Progenitor cell of endocrine pancreas (in vitro differentiated cells): ENCODE measurements around the gene APOBEC2. TPM values are rescaled to one million over a fixed set of nuclear protein-coding genes. Genes with fewer than 3 reads are reported as not detected.

Experiments
- DNase-seq: peaks from one replicate; pipeline ENCODE4 v3.0.0; 2021; ENCODE audit warnings: low spot score; ENCODE audit not compliant: unreplicated experiment
- H3K27ac Mint-ChIP-seq: 2 replicates; pipeline ENCODE4 v1.8.0; 2021; ENCODE audit warnings: mild to moderate bottlenecking, moderate library complexity, mixed read lengths
- H3K27me3 Mint-ChIP-seq: 2 replicates; pipeline ENCODE4 v1.8.0; 2021; ENCODE audit warnings: mixed read lengths
- H3K36me3 Mint-ChIP-seq: 2 replicates; pipeline ENCODE4 v1.8.0; 2022; ENCODE audit warnings: mixed read lengths; ENCODE audit not compliant: insufficient read depth
- H3K4me1 Mint-ChIP-seq: 2 replicates; pipeline ENCODE4 v1.8.0; 2021; ENCODE audit warnings: low read depth, mixed read lengths
- H3K4me3 Mint-ChIP-seq: 2 replicates; pipeline ENCODE4 v1.8.0; 2021; ENCODE audit warnings: low read depth, mild to moderate bottlenecking, moderate library complexity, mixed read lengths
- H3K9me3 Mint-ChIP-seq: 2 replicates; pipeline ENCODE4 v1.8.0; 2021; ENCODE audit warnings: low read depth, mixed read lengths
- CTCF ChIP-seq: fragments of 200-600 bp; sonication (generic); IDR thresholded peaks from one replicate; pipeline ENCODE4 v1.5.0; 2021; ENCODE audit warnings: antibody characterized with exemption, mild to moderate bottlenecking; ENCODE audit not compliant: unreplicated experiment
- total RNA-seq: library from RNA; stranded (reverse); gene quantifications from 2 replicates; pipeline ENCODE4 v1.2.1, GENCODE V29; 2021

Gene APOBEC2
- total RNA-seq, 1 donor from 2014 or later, result 1.2 TPM

GRCh38 chr6:41061196-41061726 lies 8.3 kb downstream of the APOBEC2 start:
- Mint-ChIP-seq H3K4me3 (no peak overlapping the region), H3K27ac (no peak overlapping the region), H3K4me1 (peaks cover 70% of the 10 kb centered on the region), H3K36me3 (peaks cover 8% of the 10 kb centered on the region), H3K27me3 (no peaks in the 10 kb centered on the region), H3K9me3 (no peaks in the 10 kb centered on the region)
- no peak for DNase-seq
- no peak for TF ChIP-seq CTCF

GRCh38 chr6:41062056-41062455 lies 9.1 kb downstream of the APOBEC2 start:
- H3K4me1 Mint-ChIP-seq, result peaks cover 70% of the 10 kb centered on the region
- no peak overlapping the region for H3K4me3 Mint-ChIP-seq
- H3K36me3 Mint-ChIP-seq, result peaks cover 11% of the 10 kb centered on the region
- no peak for TF ChIP-seq CTCF
- H3K27ac Mint-ChIP-seq, result no peak overlapping the region
- no peak for DNase-seq
- H3K9me3 Mint-ChIP-seq, result no peaks in the 10 kb centered on the region
- no peaks in the 10 kb centered on the region for H3K27me3 Mint-ChIP-seq

GRCh38 chr6:41063884-41064285 lies 10.9 kb downstream of the APOBEC2 start:
- Mint-ChIP-seq H3K4me1 (peaks cover 62% of the 10 kb centered on the region), H3K27me3 (no peaks in the 10 kb centered on the region), H3K4me3 (peak overlapping the region; percentile 13), H3K27ac (peak overlapping the region; percentile 93), H3K9me3 (no peaks in the 10 kb centered on the region), H3K36me3 (peaks cover 13% of the 10 kb centered on the region)
- DNase-seq, result no peak
- no peak for TF ChIP-seq CTCF

GRCh38 chr6:41064841-41065240 lies 11.8 kb downstream of the APOBEC2 start:
- DNase-seq, result no peak
- Mint-ChIP-seq H3K27ac (peak overlapping the region; percentile 93), H3K36me3 (peaks cover 13% of the 10 kb centered on the region), H3K27me3 (no peaks in the 10 kb centered on the region), H3K4me3 (peak overlapping the region; percentile 13), H3K4me1 (peaks cover 58% of the 10 kb centered on the region), H3K9me3 (no peaks in the 10 kb centered on the region)
- no peak for TF ChIP-seq CTCF

- H3K4me3 Mint-ChIP-seq, result peak overlapping the region; percentile 54
- H3K27me3 Mint-ChIP-seq, result no peaks in the 10 kb centered on the region
- TF ChIP-seq CTCF, result no peak
- H3K9me3 Mint-ChIP-seq, result no peaks in the 10 kb centered on the region
- peaks cover 9% of the 10 kb centered on the region for H3K36me3 Mint-ChIP-seq
- DNase-seq, result no peak
- peak overlapping the region; percentile 94 for H3K27ac Mint-ChIP-seq
- H3K4me1 Mint-ChIP-seq, result peaks cover 56% of the 10 kb centered on the region
These were observed 12.6 kb downstream of the APOBEC2 start for GRCh38 chr6:41065550-41066026.
